HG03196 (cell line): ENCODE results near the gene CRLF1.
A peak's percentile ranks its signal among the peaks of the same experiment; 100 is the strongest.

ENCODE experiments used
- ATAC-seq: cut with Tn5 transposase; IDR thresholded peaks from one replicate; pipeline ENCODE4 v1.9.1; 2021; ENCODE audit not compliant: unreplicated experiment

CRLF1 gene

DNA sequence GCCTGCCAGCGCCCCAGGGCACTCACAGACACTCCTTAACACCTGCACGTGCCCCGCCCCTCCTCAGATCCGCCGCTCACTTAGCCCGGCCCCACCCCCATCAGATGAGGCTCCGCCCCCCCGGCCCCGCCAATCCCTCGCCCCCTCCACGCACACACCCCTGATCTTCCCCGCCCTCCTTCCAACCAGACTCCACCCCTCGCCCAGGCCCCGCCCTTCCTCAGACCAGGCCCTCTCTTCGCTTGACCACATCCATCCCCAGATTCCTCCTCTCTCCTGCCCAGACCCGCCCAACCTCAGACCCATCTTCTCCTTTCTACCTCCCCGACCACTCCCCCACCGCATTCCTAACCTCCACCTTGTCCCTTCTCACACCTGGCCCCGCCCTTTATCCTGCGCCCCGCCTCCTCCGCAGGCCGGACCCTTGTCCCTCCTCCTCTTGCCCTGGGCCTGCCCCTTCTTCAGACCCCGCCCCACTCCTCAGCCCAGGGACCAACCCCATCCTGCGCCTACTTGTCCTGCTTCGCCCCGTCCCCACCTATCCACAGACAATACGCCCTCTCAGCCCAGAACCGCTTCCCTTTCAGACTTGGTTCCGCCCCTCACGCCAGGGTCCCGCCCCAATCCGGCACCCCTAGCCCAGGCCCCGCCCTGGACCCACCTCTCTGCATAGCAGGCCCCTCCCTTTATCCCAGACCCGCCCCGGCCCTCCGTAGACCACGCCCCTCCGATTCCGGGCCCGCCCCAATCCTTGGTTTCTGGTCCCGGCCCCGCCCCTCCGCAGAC, 29.8 kb upstream of the CRLF1 start:
- ATAC-seq = peak; percentile 81

- no peak for ATAC-seq
Measured at GRCh38 chr19:18635831-18636182, 29.2 kb upstream of the CRLF1 start.

DNA sequence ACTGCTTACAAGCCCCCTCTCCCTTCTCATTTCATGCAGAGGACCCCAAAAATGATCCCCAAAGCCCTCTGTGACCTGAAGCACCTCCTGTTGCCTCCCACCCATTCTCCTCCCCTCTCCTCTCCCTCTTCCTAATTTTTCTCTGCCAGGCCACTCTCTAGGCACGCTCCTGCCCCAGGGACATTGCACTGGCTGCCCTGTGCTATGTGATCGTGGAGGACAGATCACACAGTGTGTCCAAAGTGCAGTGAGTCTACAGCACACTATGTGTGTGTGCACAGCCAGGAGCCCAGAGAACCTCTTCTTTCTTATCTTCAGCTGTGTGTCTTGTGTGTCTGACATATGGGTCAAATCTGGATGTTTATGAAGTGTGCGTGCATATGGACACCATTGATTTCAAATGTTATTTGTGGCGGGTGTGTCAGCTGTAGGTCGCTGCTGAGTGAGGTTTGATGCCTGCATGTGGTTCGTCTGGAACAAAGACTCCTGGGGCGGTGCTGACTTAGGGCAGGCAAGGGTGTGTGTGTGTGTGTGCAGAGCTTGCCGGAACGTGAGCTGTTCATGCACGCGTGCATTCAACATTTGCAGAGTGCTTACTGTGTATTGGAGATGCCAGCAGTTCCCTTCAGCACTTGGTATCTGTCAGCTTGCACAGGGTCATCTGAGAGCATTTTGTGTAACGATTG, 28.2 kb upstream of the CRLF1 start:
- no peak for ATAC-seq

DNA sequence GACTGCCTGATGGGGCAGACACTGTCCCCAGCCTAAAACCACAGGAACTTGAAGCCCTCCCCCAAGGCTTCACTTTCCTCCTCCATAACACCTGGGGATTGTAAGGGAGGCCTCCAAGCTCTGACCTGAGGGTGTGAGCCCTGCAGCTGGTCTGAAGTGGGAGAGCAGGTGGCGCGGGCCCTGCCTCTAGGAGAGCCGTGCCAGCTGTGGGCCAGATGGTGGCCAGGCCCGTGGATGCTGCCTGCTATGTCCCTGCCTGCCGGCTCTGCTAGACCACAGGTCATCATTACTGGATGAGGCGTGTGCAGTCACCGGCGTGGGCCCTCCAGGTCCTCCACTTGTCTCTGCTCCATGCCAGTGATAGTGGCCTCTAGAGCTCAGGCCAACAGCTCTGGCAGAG, 26.7 kb upstream of the CRLF1 start:
- ATAC-seq = no peak

DNA sequence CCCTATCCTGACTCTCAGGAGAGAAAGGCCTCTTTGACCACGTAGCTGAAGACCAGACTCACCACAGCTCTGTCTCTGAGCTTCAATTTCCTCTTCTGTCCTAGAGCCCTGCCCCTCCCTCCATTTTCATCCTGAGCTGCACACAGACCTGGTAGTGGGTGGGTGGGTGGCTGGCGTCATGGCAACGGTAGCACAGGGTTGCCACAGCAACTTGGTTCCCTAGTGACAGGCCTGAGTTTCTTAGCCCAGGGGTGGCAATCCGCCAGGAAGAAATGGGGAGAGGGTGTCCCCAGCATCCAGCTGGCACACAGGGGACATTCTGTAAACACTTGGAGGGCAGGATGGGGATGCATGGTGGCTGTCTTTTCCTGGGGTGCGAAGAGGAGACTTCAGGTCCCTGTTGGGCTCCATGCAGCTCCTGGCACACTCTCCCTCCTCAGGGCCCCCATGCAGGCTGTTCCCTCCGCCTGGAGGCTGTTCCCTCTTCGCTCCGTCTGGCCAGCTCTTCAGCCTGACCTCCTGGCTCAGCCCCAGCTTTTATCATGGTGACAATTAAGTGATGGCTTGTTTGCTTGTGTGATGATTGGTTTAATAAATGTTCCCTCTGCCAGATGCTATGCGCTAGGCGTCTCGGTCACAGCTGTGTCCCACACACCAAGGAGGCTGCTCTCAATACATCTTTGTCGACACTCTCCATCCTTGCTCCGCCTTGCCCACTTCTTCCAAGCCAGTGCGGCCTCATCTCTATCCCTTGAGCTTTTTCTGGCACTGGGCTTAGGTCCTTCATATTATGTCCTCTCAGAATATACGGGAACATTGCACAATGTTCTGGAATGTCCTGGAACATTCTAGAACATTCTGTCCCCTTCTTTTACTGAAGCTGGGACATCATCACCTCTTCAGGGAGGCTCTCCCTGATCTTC, 22.8 kb upstream of the CRLF1 start:
- ATAC-seq = no peak

- no peak for ATAC-seq
Measured at GRCh38 chr19:18626906-18627305, 20.3 kb upstream of the CRLF1 start.

GRCh38 chr19:18620902-18621301, 14.3 kb upstream of the CRLF1 start:
- ATAC-seq = no peak

GRCh38 chr19:18620311-18620710, 13.7 kb upstream of the CRLF1 start:
- no peak for ATAC-seq

DNA sequence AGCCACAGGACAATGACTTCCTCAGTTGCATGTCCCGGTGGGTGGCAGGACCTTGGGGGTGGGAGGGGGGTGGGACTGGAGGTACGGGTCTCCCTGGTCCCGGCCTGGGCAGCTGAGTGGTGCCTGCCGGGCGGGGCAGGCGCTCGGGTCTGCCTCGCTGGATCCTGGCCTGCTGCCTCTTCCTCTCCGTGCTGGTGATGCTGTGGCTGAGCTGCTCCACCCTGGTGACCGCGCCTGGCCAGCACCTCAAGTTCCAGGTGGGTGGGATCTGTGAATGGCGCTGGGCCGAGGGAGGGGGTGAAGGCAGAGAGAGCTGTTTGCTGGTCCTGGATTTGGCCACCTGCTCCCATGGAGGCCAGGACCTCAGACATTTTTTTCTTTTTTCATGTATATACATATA, 11.6 kb upstream of the CRLF1 start:
- ATAC-seq = no peak

DNA sequence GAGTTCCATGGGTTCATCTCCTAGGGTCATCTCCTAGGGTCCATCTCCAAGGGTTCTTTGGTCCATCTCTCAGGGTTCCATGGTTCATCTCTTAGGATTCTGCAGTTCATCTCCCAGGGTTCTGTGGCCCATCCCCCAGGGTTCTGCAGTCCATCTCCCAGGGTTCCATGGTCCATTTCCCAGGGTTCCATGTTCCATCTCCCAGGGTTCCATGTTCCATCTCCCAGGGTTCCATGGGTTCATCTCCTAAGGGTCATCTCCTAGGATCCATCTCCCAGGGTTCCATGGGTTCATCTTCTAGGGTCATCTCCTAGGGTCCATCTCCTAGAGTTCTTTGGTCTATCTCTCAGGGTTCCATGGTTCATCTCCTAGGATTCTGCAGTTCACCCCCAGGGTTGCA, 11.0 kb upstream of the CRLF1 start:
- ATAC-seq = no peak

- no peak for ATAC-seq
Measured at GRCh38 chr19:18616023-18616422, 9.4 kb upstream of the CRLF1 start.

DNA sequence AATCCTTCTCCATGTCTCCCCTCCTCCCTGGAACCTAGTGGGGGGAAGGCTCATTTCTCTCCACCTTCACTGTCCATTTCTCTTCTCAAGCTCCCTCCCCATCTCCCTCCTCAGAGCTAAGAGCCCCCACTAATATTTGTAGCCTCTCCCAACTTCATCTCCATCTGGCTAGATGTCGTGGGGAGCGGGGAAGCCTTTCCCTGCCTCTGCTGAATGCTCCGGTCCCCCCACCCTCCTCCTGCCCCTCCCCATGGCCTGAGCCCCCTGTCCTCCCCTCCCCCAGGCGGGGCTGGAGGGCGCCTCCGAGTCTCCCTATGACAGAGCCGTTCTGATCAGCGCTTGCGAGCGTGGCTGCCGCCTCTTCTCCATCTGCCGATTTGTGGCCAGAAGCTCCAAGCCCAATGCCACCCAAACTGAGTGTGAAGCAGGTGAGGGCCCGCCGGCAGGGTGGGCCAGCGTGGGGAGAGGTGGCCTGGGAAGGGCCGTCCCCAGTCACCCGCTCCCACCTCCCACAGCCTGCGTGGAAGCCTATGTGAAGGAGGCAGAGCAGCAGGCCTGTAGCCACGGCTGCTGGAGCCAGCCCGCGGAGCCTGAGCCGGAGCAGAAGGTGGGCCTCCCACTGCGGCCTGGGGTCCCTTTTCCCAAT, 7.1 kb upstream of the CRLF1 start:
- no peak for ATAC-seq

- no peak for ATAC-seq
Measured at GRCh38 chr19:18612772-18613588, 6.4 kb upstream of the CRLF1 start, which contains the start of gene TMEM59L. TMEM59L (plus strand) TSS chr19:18612870; CDS start chr19:18612959, 89 bp downstream.

GRCh38 chr19:18612051-18612771, 5.6 kb upstream of the CRLF1 start:
- no peak for ATAC-seq

DNA sequence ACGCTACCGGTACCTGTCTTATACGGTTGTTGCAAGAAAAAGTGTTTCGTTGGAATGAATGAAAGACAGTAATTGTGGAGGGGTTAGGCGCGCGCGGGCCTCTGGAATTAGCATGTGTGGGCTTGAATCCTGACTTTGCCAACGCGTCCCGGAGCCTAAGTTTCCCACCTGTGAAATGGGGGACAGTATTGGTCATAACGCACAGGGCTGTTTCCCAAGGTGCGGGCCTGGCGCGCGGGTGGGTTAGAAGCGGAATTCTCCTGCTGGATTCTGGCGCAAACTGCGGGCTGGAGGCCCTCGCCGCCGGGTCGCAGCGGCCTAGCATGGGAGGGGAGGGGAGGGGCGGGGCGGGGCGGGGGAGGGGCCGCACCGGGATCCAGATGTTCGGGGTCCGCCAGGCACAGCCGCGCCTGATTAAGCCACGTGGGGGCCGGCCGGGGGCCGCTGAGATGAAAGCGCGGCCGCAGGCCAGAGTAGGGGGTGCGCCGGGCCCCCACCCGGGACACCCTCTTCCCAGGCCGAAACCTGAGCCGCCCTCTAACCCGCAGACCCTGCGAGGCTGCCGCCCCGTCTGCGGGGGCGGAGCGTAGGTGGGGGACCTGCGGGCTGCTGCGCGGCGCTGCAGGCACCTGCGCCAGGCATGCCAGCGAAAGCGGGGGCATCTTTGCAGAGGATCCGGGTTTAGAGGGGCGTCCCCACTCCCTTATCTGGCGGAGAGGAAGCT, 4.9 kb upstream of the CRLF1 start:
- no peak for ATAC-seq

- ATAC-seq = no peak
Measured at GRCh38 chr19:18610556-18611326, 4.1 kb upstream of the CRLF1 start.

DNA sequence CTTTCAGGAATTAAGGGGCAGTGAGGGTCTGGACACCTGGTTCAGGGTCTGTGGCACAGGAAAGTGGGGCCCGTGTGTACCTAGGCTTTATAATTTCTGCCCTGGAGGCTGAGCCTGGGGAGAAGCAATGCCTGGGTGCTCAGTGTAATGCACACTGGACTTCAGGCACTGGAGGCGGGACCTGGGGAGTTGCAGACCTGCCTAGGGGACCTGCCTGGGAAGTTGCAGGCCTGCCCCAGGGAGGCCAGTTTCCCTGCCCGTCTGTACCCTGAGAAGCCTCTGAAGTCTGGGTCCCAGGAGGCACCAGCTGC, 3.6 kb upstream of the CRLF1 start:
- no peak for ATAC-seq

- no peak for ATAC-seq
Measured at GRCh38 chr19:18609717-18610051, 3.1 kb upstream of the CRLF1 start.
